CD14-positive monocyte (primary cell): ENCODE results near the gene KDF1. TPM values are rescaled to one million over a fixed set of nuclear protein-coding genes. Genes with fewer than 3 reads are reported as not detected.

Experiments
- DNase-seq, 3 donors: peaks; one replicate each; pipeline ENCODE4 v3.0.0-alpha.2; 2011 to 2022
- H2AFZ ChIP-seq: 2 replicates; pipeline ENCODE4 v1.6.0; 2012; ENCODE audit warnings: mild to moderate bottlenecking, low read depth, low read length, inconsistent platforms; ENCODE audit not compliant: insufficient read depth, poor library complexity, severe bottlenecking
- H3K27ac ChIP-seq, 2 donors: 1 replicate in 1 of 2; 2 replicates in 1 of 2; pipeline ENCODE4 v1.5.1; 2012 to 2013; ENCODE audit warnings: low read length in 2 of 2, control low read depth in 1 of 2, inconsistent platforms in 1 of 2, low read depth in 1 of 2, mild to moderate bottlenecking in 1 of 2
- H3K27me3 ChIP-seq, 2 donors: one replicate each; pipeline versions ENCODE4 v1.6.0 to v1.6.1; 2011 to 2013; ENCODE audit warnings: low read length in 2 of 2; ENCODE audit not compliant: control insufficient read depth in 2 of 2, insufficient read depth in 2 of 2
- H3K36me3 ChIP-seq, 2 donors: replicated peaks in 1 of 2; 1 replicate in 1 of 2; 2 replicates in 1 of 2; pipeline versions ENCODE4 v1.5.1 to v1.6.1; 2012 to 2013; ENCODE audit warnings: low read length in 2 of 2, control low read depth in 1 of 2, inconsistent platforms in 1 of 2, mild to moderate bottlenecking in 1 of 2; ENCODE audit not compliant: insufficient read depth in 2 of 2, control insufficient read depth in 1 of 2
- H3K4me1 ChIP-seq, 2 donors: 1 replicate in 1 of 2; 2 replicates in 1 of 2; pipeline versions ENCODE4 v1.5.1 to v1.6.1; 2012 to 2013; ENCODE audit warnings: low read length in 2 of 2, control low read depth in 1 of 2, inconsistent platforms in 1 of 2, mild to moderate bottlenecking in 1 of 2, moderate library complexity in 1 of 2; ENCODE audit not compliant: insufficient read depth in 2 of 2, control insufficient read depth in 1 of 2
- H3K4me2 ChIP-seq: replicated peaks from 2 replicates; pipeline ENCODE3; 2012; ENCODE audit warnings: low read length, moderate library complexity, mild to moderate bottlenecking; ENCODE audit not compliant: poor library complexity, severe bottlenecking; ENCODE audit errors: extremely low read depth
- H3K4me3 ChIP-seq, 3 experiments: fragments of 200-600 bp in 1 of 3; sonication (generic) in 1 of 3; replicated peaks in 1 of 3; 1 replicate in 2 of 3; 2 replicates in 1 of 3; pipeline ENCODE4 v1.5.1; 2011 to 2013; ENCODE audit warnings: low read length in 3 of 3, mild to moderate bottlenecking in 3 of 3, control low read depth in 2 of 3, low read depth in 2 of 3, inconsistent platforms in 1 of 3, moderate library complexity in 1 of 3
- H3K79me2 ChIP-seq: 2 replicates; pipeline ENCODE4 v1.6.0; 2012; ENCODE audit warnings: mild to moderate bottlenecking, control low read depth, inconsistent platforms, low read length, moderate library complexity; ENCODE audit not compliant: insufficient read depth
- H3K9ac ChIP-seq: 2 replicates; pipeline ENCODE4 v1.6.0; 2017; ENCODE audit warnings: low read length, mild to moderate bottlenecking; ENCODE audit not compliant: insufficient read depth, poor library complexity, severe bottlenecking
- H3K9me3 ChIP-seq, 2 donors: replicated peaks in 1 of 2; 1 replicate in 1 of 2; 2 replicates in 1 of 2; pipeline versions ENCODE4 v1.5.1 to v1.6.1; 2012 to 2013; ENCODE audit warnings: low read length in 2 of 2, control low read depth in 1 of 2; ENCODE audit not compliant: control insufficient read depth in 1 of 2, insufficient read depth in 1 of 2
- H4K20me1 ChIP-seq: 2 replicates; pipeline ENCODE4 v1.6.0; 2012; ENCODE audit warnings: mild to moderate bottlenecking, low read length, control low read depth, moderate library complexity; ENCODE audit not compliant: insufficient read depth
- H3K27ac Mint-ChIP-seq, 7 donors: one replicate each; pipeline ENCODE4 v1.8.0; 2020; ENCODE audit warnings: mild to moderate bottlenecking in 7 of 7, mixed read lengths in 7 of 7, moderate library complexity in 6 of 7, inconsistent platforms in 2 of 7
- H3K27me3 Mint-ChIP-seq, 3 donors: one replicate each; pipeline ENCODE4 v1.8.0; 2021 to 2022; ENCODE audit warnings: low read depth in 3 of 3, mild to moderate bottlenecking in 3 of 3, mixed read lengths in 3 of 3, moderate library complexity in 3 of 3, inconsistent platforms in 1 of 3
- H3K36me3 Mint-ChIP-seq, 2 donors: one replicate each; pipeline ENCODE4 v1.8.0; 2020; ENCODE audit warnings: mixed read lengths in 2 of 2, inconsistent platforms in 1 of 2, mild to moderate bottlenecking in 1 of 2
- H3K4me1 Mint-ChIP-seq: one replicate; pipeline ENCODE4 v1.8.0; 2020; ENCODE audit warnings: mild to moderate bottlenecking, mixed read lengths
- H3K4me3 Mint-ChIP-seq, 2 donors: one replicate each; pipeline ENCODE4 v1.8.0; 2020; ENCODE audit warnings: mild to moderate bottlenecking in 2 of 2, mixed read lengths in 2 of 2, moderate library complexity in 1 of 2
- H3K9me3 Mint-ChIP-seq, 7 donors: one replicate each; pipeline ENCODE4 v1.8.0; 2020 to 2022; ENCODE audit warnings: mixed read lengths in 7 of 7, mild to moderate bottlenecking in 6 of 7, moderate library complexity in 6 of 7, inconsistent platforms in 2 of 7
- CTCF ChIP-seq: fragments of 200-600 bp; IDR thresholded peaks from one replicate; pipeline ENCODE4 v1.8.0; 2022; ENCODE audit warnings: antibody characterized with exemption, mild to moderate bottlenecking
- WGBS: methylation state at CpG from one replicate; pipeline ENCODE4 v1.1.5; 2013; ENCODE audit warnings: missing lambda C conversion rate; ENCODE audit not compliant: insufficient coverage; 5-methylcytosine and 5-hydroxymethylcytosine counted together
- intact Hi-C, 2 donors: fragments of 100-400 bp; cut with micrococcal nuclease; formaldehyde crosslinking; loops; one replicate each; pipeline versions ENCODE4 v1.15.0 to v1.15.1; 2023
- polyA plus RNA-seq, 3 donors: library from polyadenylated mRNA; depleted of rRNA in 1 of 3; unstranded in 2 of 3; stranded (reverse) in 1 of 3; fragments of 300-500 nt in 2 of 3; fragments of >200 nt in 1 of 3; fragmentation: Illumina TruSeq in 2 of 3; gene quantifications; 1 replicate in 2 of 3; 2 replicates in 1 of 3; pipeline ENCODE4 v1.2.3, GENCODE V29; 2012 to 2021

Gene KDF1
- polyA plus RNA-seq, 3 donors: not detected

GRCh38 chr1:27004471-27005165, 44.4 kb upstream of the KDF1 start:
- WGBS: 98% methylated on average over 6 of the region's 10 CpGs
- Mint-ChIP-seq H3K9me3 (no peaks in the 10 kb centered on the region), H3K36me3 (peaks cover 0 to 11% of the 10 kb centered on the region in 2 donors), H3K27ac (peak overlapping the region in 2 of 7 donors; percentile 10 to 50), H3K4me3 (no peak overlapping the region), H3K27me3 (no peaks in the 10 kb centered on the region), H3K4me1 (peaks cover 44% of the 10 kb centered on the region)
- Histone ChIP-seq H3K79me2 (no peaks in the 10 kb centered on the region), H3K36me3 (no peaks in the 10 kb centered on the region), H3K9ac (no peak overlapping the region), H2AFZ (no peak overlapping the region), H3K27me3 (no peaks in the 10 kb centered on the region), H3K27ac (no peak overlapping the region), H3K4me2 (no peak overlapping the region), H3K4me1 (peaks cover 32 to 39% of the 10 kb centered on the region in 2 donors), H3K4me3 (no peak overlapping the region), H4K20me1 (no peaks in the 10 kb centered on the region), H3K9me3 (no peaks in the 10 kb centered on the region)
- DNase-seq: no peak
- no peak for TF ChIP-seq CTCF
- intact Hi-C loops: loop anchor here (5.0 kb wide), 3 partner anchors 72 to 628 kb away; no protein-coding TSS in a partner anchor

- H3K9me3 ChIP-seq: no peaks in the 10 kb centered on the region
- H3K4me1 ChIP-seq: peaks cover 32 to 40% of the 10 kb centered on the region in 2 donors
- no peak overlapping the region for H2AFZ ChIP-seq
- H3K36me3 ChIP-seq: no peaks in the 10 kb centered on the region
- H3K27ac ChIP-seq: peak overlapping the region in 1 of 2 donors; percentile 24
- Mint-ChIP-seq H3K36me3 (peaks cover 0 to 11% of the 10 kb centered on the region in 2 donors), H3K4me3 (no peak overlapping the region), H3K9me3 (no peaks in the 10 kb centered on the region), H3K4me1 (peaks cover 45% of the 10 kb centered on the region), H3K27me3 (no peaks in the 10 kb centered on the region), H3K27ac (peak overlapping the region in 4 of 7 donors; percentile 23 to 98 (median 96))
- H3K79me2 ChIP-seq: no peaks in the 10 kb centered on the region
- no peak overlapping the region for H3K9ac ChIP-seq
- no peak overlapping the region for H3K4me2 ChIP-seq
- H3K4me3 ChIP-seq: no peak overlapping the region
- 100% methylated on average over 2 of the region's 7 CpGs for WGBS
- intact Hi-C loops: loop anchor here (5.0 kb wide), 3 partner anchors 72 to 628 kb away; no protein-coding TSS in a partner anchor
- TF ChIP-seq CTCF: no peak
- H4K20me1 ChIP-seq: no peaks in the 10 kb centered on the region
- H3K27me3 ChIP-seq: no peaks in the 10 kb centered on the region
- no peak for DNase-seq
Measured at GRCh38 chr1:27003745-27004470, 43.6 kb upstream of the KDF1 start.
